GM10266 (cell line): ENCODE results near the gene ID4.

Experiments
- DNase-seq: peaks from one replicate; pipeline ENCODE4 v3.0.0; 2012; ENCODE audit errors: extremely low spot score
- CTCF ChIP-seq: IDR thresholded peaks from 2 replicates; pipeline ENCODE4 v1.5.1; 2012; ENCODE audit warnings: mild to moderate bottlenecking, low read depth; ENCODE audit not compliant: control insufficient read depth, insufficient read depth; ENCODE audit errors: missing control alignments

ID4 gene

GRCh38 chr6:19873031-19873430, 35.9 kb downstream of the ID4 start:
- no peak for DNase-seq

GRCh38 chr6:19876672-19877071, 39.5 kb downstream of the ID4 start:
- TF ChIP-seq CTCF = no peak
- DNase-seq = no peak

More at GRCh38 chr6:19873031-19873430, 35.9 kb downstream of the ID4 start:
- TF ChIP-seq CTCF = no peak

GRCh38 chr6:19879663-19880062, 42.5 kb downstream of the ID4 start:
- TF ChIP-seq CTCF = no peak
- DNase-seq = no peak

GRCh38 chr6:19880066-19880465, 42.9 kb downstream of the ID4 start:
- TF ChIP-seq CTCF = no peak
- no peak for DNase-seq

GRCh38 chr6:19891451-19891850, 54.3 kb downstream of the ID4 start:
- no peak for TF ChIP-seq CTCF
- no peak for DNase-seq
